ENCODE measurements around the gene BLACAT1. TPM values are rescaled to one million over a fixed set of nuclear protein-coding genes. Genes with fewer than 3 reads are reported as not detected.

Gene BLACAT1
- total RNA-seq, 1 donor from 2014 or later = 1.1 TPM

DNA sequence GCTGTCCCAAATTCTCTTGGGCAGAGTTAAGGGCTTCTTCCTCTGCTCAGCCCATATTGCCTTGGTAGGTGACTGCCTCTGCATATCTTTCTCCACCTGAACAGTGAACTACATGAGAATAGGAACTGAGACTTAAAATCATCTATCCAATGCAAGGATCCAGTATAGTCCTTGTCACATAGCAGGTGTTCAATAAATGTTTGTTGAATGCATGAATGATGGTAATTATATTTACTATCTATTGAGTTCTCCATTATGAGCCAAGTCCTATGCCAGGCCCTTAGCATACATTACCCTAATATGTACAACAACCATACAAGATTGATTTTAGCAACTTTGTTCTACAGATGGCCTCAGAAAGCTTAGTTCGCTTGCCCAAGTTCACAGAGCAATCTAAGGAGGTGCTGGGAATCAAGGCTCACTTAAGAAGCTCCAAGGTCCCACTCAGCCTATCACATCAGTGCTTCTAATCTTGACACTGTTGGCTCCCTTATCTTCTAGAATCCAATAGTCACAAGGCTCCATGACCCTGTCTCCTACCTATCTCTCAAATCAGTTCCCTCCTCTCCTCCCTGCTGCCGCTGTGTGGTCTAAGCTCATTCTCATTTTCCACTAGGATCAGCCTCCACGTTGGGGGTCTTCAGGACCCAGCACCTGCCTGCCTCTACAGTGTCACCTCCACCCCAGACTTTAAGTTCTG lies 46.4 kb upstream of the BLACAT1 start:
- peaks cover 5% of the 10 kb centered on the region for H3K9me3 Mint-ChIP-seq (ENCODE audit: unreplicated experiment)
- H3K4me3 Mint-ChIP-seq (ENCODE audit: unreplicated experiment) = no peak overlapping the region
- H3K4me1 Mint-ChIP-seq (ENCODE audit: low read depth, unreplicated experiment) = peaks cover 6% of the 10 kb centered on the region
- no peaks in the 10 kb centered on the region for H3K36me3 Mint-ChIP-seq (ENCODE audit: unreplicated experiment)
- TF ChIP-seq, protein P1, sequence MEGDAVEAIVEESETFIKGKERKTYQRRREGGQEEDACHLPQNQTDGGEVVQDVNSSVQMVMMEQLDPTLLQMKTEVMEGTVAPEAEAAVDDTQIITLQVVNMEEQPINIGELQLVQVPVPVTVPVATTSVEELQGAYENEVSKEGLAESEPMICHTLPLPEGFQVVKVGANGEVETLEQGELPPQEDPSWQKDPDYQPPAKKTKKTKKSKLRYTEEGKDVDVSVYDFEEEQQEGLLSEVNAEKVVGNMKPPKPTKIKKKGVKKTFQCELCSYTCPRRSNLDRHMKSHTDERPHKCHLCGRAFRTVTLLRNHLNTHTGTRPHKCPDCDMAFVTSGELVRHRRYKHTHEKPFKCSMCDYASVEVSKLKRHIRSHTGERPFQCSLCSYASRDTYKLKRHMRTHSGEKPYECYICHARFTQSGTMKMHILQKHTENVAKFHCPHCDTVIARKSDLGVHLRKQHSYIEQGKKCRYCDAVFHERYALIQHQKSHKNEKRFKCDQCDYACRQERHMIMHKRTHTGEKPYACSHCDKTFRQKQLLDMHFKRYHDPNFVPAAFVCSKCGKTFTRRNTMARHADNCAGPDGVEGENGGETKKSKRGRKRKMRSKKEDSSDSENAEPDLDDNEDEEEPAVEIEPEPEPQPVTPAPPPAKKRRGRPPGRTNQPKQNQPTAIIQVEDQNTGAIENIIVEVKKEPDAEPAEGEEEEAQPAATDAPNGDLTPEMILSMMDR (IDR thresholded peaks at IDR 0.05; ENCODE audit: partially characterized antibody, unreplicated experiment) = no peak
- DNase-seq = no peak
- peaks cover 15% of the 10 kb centered on the region for H3K27me3 Mint-ChIP-seq (ENCODE audit: unreplicated experiment)
- H3K27ac Mint-ChIP-seq (ENCODE audit: unreplicated experiment) = no peak overlapping the region

DNA sequence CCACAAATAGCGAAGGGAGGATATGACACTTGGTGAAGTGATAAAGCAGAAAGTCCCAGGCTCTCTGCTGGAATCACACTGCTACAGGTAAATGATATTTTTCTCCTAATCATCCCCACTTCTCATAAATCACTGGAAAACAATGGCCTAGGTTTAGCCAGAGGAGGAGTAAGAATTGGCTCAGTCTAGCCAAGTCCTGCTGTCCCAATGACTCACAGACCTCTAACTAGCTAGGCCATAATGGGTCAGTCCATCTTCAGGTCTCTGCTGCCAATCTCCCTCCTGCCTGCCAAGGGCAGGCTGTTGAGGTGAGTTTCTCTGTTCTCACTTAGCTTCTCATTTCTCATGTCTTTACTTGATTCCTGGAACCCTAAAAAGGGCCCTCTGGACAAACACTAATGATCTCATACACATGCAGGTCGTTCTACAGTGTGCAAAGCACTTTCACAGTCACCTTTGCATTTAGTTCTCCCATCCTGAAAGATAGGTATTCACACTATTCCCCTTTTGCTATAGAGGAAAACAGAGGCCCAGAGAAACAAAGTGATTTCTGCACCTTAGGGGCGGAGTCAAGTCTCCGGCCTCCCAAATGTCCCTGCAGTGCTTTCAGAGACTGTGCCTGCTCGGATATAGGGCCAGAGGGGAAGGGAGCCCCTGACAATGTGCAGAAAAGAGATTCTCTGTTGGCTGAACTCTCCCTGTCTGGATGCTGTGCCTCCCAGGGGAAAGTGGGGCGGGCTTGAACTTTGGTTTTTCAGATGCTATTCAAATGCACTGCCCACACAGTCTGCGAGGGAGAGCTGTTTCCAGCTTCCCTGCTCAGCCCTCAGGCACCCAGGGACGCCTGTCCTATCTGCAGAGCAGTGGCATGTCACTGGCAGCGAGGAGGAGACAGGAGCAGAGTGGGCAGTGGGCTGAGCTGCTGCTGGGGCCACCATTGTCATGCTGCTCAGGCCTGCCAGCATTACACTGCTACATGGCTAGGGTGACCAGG lies 44.7 kb upstream of the BLACAT1 start:
- peaks cover 1% of the 10 kb centered on the region for H3K9me3 Mint-ChIP-seq (ENCODE audit: unreplicated experiment)
- H3K27ac Mint-ChIP-seq (ENCODE audit: unreplicated experiment) = no peak overlapping the region
- H3K36me3 Mint-ChIP-seq (ENCODE audit: unreplicated experiment) = no peaks in the 10 kb centered on the region
- DNase-seq = no peak
- H3K4me3 Mint-ChIP-seq (ENCODE audit: unreplicated experiment) = no peak overlapping the region
- peaks cover 10% of the 10 kb centered on the region for H3K4me1 Mint-ChIP-seq (ENCODE audit: low read depth, unreplicated experiment)
- TF ChIP-seq, protein P1 (IDR thresholded peaks at IDR 0.05; ENCODE audit: partially characterized antibody, unreplicated experiment) = no peak
- peaks cover 13% of the 10 kb centered on the region for H3K27me3 Mint-ChIP-seq (ENCODE audit: unreplicated experiment)

DNA sequence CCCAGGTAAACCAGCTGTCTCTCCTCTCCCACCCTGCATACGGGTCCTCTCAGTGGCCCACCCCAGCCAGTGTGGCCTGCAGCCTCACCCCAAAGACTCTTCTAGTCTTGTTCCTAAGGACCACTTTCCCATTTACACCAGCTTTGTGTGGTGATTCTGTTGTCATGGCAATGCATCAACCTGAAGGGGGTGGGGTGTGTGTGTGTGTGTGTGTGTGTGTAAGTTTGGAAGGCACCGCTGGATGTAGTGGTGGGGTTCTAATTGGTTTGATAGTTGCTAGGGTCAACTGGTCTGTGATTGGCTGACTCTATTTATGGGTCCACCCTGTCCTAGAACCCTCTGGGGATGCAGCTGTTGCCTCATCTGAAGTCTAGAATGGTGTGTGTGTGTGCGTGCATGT lies 43.9 kb upstream of the BLACAT1 start:
- peaks cover 14% of the 10 kb centered on the region for H3K4me1 Mint-ChIP-seq (ENCODE audit: low read depth, unreplicated experiment)
- no peak for DNase-seq
- no peak overlapping the region for H3K4me3 Mint-ChIP-seq (ENCODE audit: unreplicated experiment)
- peaks cover 1% of the 10 kb centered on the region for H3K9me3 Mint-ChIP-seq (ENCODE audit: unreplicated experiment)
- TF ChIP-seq, protein P1 (IDR thresholded peaks at IDR 0.05; ENCODE audit: partially characterized antibody, unreplicated experiment) = no peak
- H3K36me3 Mint-ChIP-seq (ENCODE audit: unreplicated experiment) = no peaks in the 10 kb centered on the region
- H3K27ac Mint-ChIP-seq (ENCODE audit: unreplicated experiment) = no peak overlapping the region
- peaks cover 13% of the 10 kb centered on the region for H3K27me3 Mint-ChIP-seq (ENCODE audit: unreplicated experiment)

DNA sequence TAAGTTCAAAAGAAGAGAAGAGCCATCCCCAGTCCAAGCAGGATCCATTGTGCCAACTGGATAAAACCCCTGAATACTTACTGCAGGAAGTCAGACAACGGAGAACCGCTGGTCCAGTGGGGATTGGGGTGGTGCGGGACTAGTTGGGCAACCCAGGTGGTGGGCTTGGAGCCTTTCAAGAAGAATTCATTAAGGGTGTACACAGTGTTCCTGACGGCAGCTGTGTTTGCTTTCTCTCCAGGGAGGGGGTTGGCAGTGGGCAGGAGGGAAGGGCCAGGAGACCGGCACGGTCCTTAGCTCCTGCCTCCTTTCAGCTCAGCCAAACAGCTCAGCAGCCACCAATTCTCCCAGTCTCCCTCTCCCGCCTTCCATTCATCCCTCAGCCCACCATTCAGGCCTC lies 41.5 kb upstream of the BLACAT1 start:
- H3K27me3 Mint-ChIP-seq (ENCODE audit: unreplicated experiment) = peaks cover 7% of the 10 kb centered on the region
- H3K27ac Mint-ChIP-seq (ENCODE audit: unreplicated experiment) = no peak overlapping the region
- H3K9me3 Mint-ChIP-seq (ENCODE audit: unreplicated experiment) = no peaks in the 10 kb centered on the region
- peaks cover 21% of the 10 kb centered on the region for H3K4me1 Mint-ChIP-seq (ENCODE audit: low read depth, unreplicated experiment)
- TF ChIP-seq, protein P1 (IDR thresholded peaks at IDR 0.05; ENCODE audit: partially characterized antibody, unreplicated experiment) = no peak
- no peak overlapping the region for H3K4me3 Mint-ChIP-seq (ENCODE audit: unreplicated experiment)
- H3K36me3 Mint-ChIP-seq (ENCODE audit: unreplicated experiment) = no peaks in the 10 kb centered on the region
- DNase-seq = no peak

Measured in glutamatergic neuron (in vitro differentiated cells).